HEK293 (cell line): ENCODE measurements around the gene PRR36.

ENCODE experiments used
- GLIS2 ChIP-seq: fragments of 450-650 bp; formaldehyde crosslinking; IDR thresholded peaks from 2 replicates; pipeline ENCODE4 v1.5.1; 2016; ENCODE audit warnings: missing biosample characterization, missing genetic modification characterization
- PRDM2 ChIP-seq: fragments of 450-650 bp; formaldehyde crosslinking; IDR thresholded peaks from 2 replicates; pipeline ENCODE4 v1.5.1; 2016; ENCODE audit warnings: missing biosample characterization, missing genetic modification characterization, borderline replicate concordance
- ZBTB7A ChIP-seq: fragments of 450-650 bp; formaldehyde crosslinking; IDR thresholded peaks from 2 replicates; pipeline ENCODE4 v1.5.1; 2016; ENCODE audit warnings: low read depth, missing biosample characterization, missing genetic modification characterization
- ZNF157 ChIP-seq: fragments of 450-650 bp; formaldehyde crosslinking; IDR thresholded peaks from 2 replicates; pipeline ENCODE4 v1.5.1; 2016; ENCODE audit warnings: missing biosample characterization, missing genetic modification characterization
- ZNF175 ChIP-seq: fragments of 450-650 bp; formaldehyde crosslinking; IDR thresholded peaks from 2 replicates; pipeline ENCODE4 v1.5.1; 2016; ENCODE audit warnings: missing biosample characterization, missing genetic modification characterization
- ZNF18 ChIP-seq: fragments of 450-650 bp; formaldehyde crosslinking; IDR thresholded peaks from 2 replicates; pipeline ENCODE4 v1.5.1; 2016; ENCODE audit warnings: missing biosample characterization, missing genetic modification characterization
- ZNF26 ChIP-seq: fragments of 450-650 bp; formaldehyde crosslinking; IDR thresholded peaks from 2 replicates; pipeline ENCODE4 v1.5.1; 2016; ENCODE audit warnings: missing biosample characterization, missing genetic modification characterization
- ZNF324 ChIP-seq: fragments of 450-650 bp; formaldehyde crosslinking; IDR thresholded peaks from 2 replicates; pipeline ENCODE4 v1.5.1; 2016; ENCODE audit warnings: missing biosample characterization, missing genetic modification characterization
- ZNF335 ChIP-seq: fragments of 450-650 bp; formaldehyde crosslinking; conservative IDR thresholded peaks from 2 replicates; pipeline ENCODE4 v1.5.1; 2016; ENCODE audit warnings: missing biosample characterization, missing genetic modification characterization
- ZNF350 ChIP-seq: fragments of 450-650 bp; formaldehyde crosslinking; IDR thresholded peaks from 2 replicates; pipeline ENCODE4 v1.5.0; 2017; ENCODE audit warnings: missing biosample characterization, mild to moderate bottlenecking, missing genetic modification characterization
- ZNF398 ChIP-seq: fragments of 450-650 bp; formaldehyde crosslinking; IDR thresholded peaks from 2 replicates; pipeline ENCODE4 v1.5.1; 2017; ENCODE audit warnings: missing biosample characterization, missing genetic modification characterization
- ZNF530 ChIP-seq: fragments of 450-650 bp; formaldehyde crosslinking; IDR thresholded peaks from 2 replicates; pipeline ENCODE4 v1.5.1; 2016; ENCODE audit warnings: low read depth, missing biosample characterization, missing genetic modification characterization
- ZNF776 ChIP-seq: fragments of 450-650 bp; formaldehyde crosslinking; IDR thresholded peaks from 2 replicates; pipeline ENCODE4 v1.5.0; 2017; ENCODE audit warnings: missing biosample characterization, missing genetic modification characterization, borderline replicate concordance
- TF ChIP-seq, protein P1 (sequence below): fragments of 450-650 bp; formaldehyde crosslinking; IDR thresholded peaks from 2 replicates; pipeline ENCODE4 v1.5.1; 2017; ENCODE audit warnings: missing biosample characterization, missing genetic modification characterization

Gene PRR36

DNA sequence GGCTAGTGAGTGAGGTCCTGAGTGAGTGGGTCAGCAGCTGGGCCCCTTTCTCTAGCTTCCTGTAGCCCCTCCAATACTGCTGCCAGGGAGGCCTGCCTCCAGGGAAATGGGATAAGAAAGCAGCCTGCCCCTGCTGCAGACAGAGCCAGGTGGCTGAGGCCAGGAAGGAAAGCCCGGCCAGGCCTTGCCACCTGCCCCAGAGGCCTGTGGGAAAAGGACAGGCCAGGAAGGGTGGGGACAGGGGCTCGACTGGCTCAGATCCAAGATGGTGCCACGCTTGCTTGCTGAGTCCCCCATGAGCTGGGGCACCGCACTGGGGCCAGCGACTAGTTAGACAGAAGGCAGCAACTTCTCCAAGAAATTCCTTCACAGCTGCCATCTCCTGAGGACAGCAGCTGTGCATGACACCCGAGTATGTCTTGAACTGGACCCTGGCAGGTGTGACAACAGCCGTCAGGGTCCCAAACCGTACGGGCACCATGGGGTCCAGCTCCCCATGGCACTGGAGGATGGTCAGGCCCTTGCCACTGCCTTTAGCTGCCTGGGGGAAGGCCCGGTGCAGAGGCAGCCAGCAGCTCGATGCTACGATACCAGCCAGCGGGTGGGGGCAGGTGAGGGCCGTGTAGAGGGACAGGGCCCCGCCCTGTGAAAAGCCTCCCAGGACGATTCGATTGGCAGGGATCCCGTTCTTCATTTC lies 5.1 kb upstream of the PRR36 start (continued):
- TF ChIP-seq ZNF776, result no peak
- no peak for TF ChIP-seq ZNF350 (tag by site-specific recombination)
- TF ChIP-seq PRDM2 (tag by site-specific recombination), result no peak
- TF ChIP-seq, protein P1, sequence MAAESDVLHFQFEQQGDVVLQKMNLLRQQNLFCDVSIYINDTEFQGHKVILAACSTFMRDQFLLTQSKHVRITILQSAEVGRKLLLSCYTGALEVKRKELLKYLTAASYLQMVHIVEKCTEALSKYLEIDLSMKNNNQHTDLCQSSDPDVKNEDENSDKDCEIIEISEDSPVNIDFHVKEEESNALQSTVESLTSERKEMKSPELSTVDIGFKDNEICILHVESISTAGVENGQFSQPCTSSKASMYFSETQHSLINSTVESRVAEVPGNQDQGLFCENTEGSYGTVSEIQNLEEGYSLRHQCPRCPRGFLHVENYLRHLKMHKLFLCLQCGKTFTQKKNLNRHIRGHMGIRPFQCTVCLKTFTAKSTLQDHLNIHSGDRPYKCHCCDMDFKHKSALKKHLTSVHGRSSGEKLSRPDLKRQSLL (tag by site-specific recombination), result no peak
- no peak for TF ChIP-seq ZNF26 (tag by site-specific recombination)
- TF ChIP-seq ZNF335 (tag by site-specific recombination), result no peak
- TF ChIP-seq ZNF324, result no peak
- TF ChIP-seq ZBTB7A, result no peak
- TF ChIP-seq ZNF398 (tag by site-specific recombination), result no peak
- TF ChIP-seq ZNF157, result no peak
- no peak for TF ChIP-seq ZNF175
- no peak for TF ChIP-seq GLIS2 (tag by site-specific recombination)
- no peak for TF ChIP-seq ZNF530 (tag by site-specific recombination)
- TF ChIP-seq ZNF18 (tag by site-specific recombination), result no peak
